Stimulated activated naive CD8-positive, alpha-beta T cell treated with anti-CD3 and anti-CD28 coated beads, Interleukin-15, amount 100 ng/mL, for 72 hours (primary cell): ENCODE measurements around the gene FAM83B.

Experiments
- ATAC-seq: fragments of 150-1000 bp; cut with Tn5 transposase; 2 replicates; pipeline ENCODE4 v1.10.0; 2021; ENCODE audit warnings: mild to moderate bottlenecking, moderate library complexity
- DNase-seq, 2 donors: peaks; one replicate each; pipeline ENCODE4 v3.0.0; 2021 to 2022
- H3K27ac Mint-ChIP-seq, 2 donors: one replicate each; pipeline ENCODE4 v1.8.0; 2022; ENCODE audit warnings: mild to moderate bottlenecking in 2 of 2, mixed read lengths in 2 of 2, moderate library complexity in 2 of 2
- H3K27me3 Mint-ChIP-seq: one replicate; pipeline ENCODE4 v1.8.0; 2022; ENCODE audit warnings: mixed read lengths
- H3K4me1 Mint-ChIP-seq: one replicate; pipeline ENCODE4 v1.8.0; 2022; ENCODE audit warnings: mild to moderate bottlenecking, mixed read lengths
- H3K4me3 Mint-ChIP-seq, 2 donors: one replicate each; pipeline ENCODE4 v1.8.0; 2022; ENCODE audit warnings: mild to moderate bottlenecking in 2 of 2, mixed read lengths in 2 of 2, moderate library complexity in 1 of 2
- H3K9me3 Mint-ChIP-seq, 2 donors: one replicate each; pipeline ENCODE4 v1.8.0; 2022; ENCODE audit warnings: mixed read lengths in 2 of 2

The FAM83B gene

DNA sequence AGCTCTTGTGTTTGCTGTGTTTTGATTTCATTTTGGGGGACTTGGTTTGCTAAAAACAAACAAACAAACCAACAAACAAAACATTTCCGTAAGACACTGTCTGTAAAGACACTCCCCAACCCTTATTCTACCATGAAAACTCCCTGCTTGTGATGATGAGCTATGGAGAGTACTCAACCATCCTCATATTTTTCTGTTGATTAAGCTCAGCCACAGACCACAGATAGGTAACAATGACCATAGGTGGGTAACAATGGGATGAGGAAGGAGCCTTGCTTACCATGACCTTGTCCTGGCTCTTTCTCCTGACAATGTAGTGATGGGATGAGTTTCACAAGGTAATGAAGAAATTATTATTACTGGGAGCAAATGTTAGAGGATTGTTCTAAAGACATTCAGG is 11.4 kb upstream of the FAM83B start:
- no peak overlapping the region for H3K4me3 Mint-ChIP-seq
- ATAC-seq (no peak), DNase-seq (no peak)
- H3K9me3 Mint-ChIP-seq, result peaks cover 3 to 29% of the 10 kb centered on the region in 2 donors
- no peaks in the 10 kb centered on the region for H3K4me1 Mint-ChIP-seq
- H3K27me3 Mint-ChIP-seq, result no peaks in the 10 kb centered on the region
- no peak overlapping the region for H3K27ac Mint-ChIP-seq

DNA sequence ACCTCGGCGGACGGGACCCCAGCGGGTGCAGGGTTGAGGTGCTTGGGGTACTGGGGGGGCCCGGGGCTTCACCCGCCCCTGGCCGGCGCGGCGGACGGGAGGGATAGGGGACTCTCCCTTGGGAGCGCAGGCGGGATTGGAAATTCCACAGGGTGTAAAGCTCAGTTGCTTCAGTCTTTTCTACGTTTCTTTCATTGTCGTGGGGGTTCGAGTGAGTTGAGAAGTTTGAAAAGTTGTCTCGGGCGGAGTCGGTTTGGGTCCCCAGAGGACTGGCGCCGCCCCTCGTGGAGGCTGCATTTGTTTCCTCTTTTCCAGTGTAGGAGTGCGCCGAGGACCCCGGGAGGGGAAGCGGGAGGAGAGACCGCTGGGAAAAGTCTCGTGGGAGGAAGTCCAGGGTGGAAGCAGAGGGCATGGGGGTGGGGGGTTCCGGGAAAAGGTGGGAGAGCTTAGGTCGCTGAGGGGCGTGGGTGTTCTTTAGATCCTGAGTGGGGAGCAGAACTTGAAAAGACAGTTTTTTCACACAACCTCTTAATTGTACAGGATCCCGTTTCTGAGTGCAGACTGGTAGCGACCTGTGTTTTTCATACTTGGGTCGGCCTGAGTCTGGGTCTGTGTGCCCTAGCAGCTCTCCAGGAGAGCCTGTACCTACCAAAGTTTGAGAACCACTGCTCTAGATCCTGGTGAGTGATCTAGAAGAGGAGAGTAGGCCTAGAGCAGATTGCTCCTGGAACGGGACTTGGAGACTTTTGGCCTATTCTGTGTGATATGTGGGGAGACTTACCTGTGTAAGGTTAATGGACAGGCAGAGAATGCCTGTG is 495 bp downstream of the FAM83B start:
- ATAC-seq, result peak; percentile 43
- Mint-ChIP-seq H3K4me3 (no peak overlapping the region), H3K4me1 (no peaks in the 10 kb centered on the region), H3K9me3 (peaks cover 17 to 26% of the 10 kb centered on the region in 2 donors), H3K27ac (no peak overlapping the region), H3K27me3 (peaks cover 34% of the 10 kb centered on the region)
- DNase-seq, result no peak

DNA sequence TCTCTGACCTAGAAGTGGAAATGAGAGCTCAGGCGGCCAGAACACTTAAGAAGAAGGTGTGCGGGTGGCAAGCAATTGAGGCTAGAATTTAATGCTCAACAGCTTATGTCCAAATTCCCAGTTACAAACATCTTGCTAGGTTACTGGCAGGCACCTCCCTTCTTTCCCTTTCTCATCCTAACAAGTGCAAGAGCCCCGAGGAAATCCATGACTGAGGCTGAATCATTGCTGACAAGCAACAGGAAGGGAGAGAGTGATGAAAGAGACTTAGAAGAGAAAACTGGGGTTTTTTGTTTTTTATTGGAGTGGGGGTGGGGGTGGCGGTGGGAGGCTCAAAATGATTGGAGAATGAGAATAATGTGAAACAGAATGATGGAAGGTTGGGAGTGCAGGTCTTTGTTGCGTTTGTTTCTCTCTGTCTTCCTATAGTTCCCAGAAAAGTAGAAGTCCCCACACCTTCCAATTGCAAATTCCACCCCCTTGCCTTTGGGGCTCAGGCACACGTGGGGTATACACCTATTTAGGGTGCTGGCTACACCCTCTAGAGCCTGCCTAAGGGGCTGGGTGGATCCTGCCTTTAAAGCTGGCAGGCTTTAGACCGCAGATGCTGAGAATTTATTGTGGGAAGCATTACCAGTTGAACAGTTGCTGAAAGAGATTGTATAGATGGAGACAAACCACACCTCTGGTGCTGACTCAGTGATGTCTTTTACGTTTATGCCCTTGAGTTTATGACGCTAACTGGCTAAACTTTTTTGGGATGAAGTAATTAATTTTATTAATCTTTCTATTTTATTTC is 1.4 kb downstream of the FAM83B start:
- H3K4me3 Mint-ChIP-seq, result no peak overlapping the region
- DNase-seq, result no peak

DNA sequence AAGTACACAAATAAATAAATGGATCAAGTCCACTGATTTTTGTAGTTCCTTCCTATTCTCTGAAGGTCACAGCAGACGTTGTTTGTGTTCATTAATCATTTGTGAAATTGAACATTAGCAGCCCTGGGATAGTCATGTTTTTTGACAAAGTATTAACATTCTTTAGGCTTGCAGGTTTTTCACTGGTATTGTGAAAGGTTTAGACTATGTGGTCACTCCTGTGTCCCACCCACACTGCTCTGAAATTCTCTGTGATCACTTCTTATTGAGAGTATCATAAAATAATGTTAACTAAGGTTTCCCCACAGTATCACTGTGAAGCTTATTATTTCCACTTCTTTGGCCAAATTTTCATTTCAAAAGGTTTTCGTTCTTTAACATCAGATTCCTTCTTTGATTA is 3.5 kb downstream of the FAM83B start:
- no peak for DNase-seq
- H3K4me1 Mint-ChIP-seq, result no peaks in the 10 kb centered on the region
- H3K9me3 Mint-ChIP-seq, result peaks cover 17 to 20% of the 10 kb centered on the region in 2 donors
- H3K27me3 Mint-ChIP-seq, result peaks cover 31% of the 10 kb centered on the region
- H3K27ac Mint-ChIP-seq, result no peak overlapping the region
- ATAC-seq, result no peak
- no peak overlapping the region for H3K4me3 Mint-ChIP-seq

More for the DNA sequence above, 1.4 kb downstream of the FAM83B start:
- H3K4me1 Mint-ChIP-seq, result no peaks in the 10 kb centered on the region
- peaks cover 17 to 26% of the 10 kb centered on the region in 2 donors for H3K9me3 Mint-ChIP-seq
- H3K27ac Mint-ChIP-seq, result no peak overlapping the region
- ATAC-seq, result no peak
- H3K27me3 Mint-ChIP-seq, result peaks cover 34% of the 10 kb centered on the region

DNA sequence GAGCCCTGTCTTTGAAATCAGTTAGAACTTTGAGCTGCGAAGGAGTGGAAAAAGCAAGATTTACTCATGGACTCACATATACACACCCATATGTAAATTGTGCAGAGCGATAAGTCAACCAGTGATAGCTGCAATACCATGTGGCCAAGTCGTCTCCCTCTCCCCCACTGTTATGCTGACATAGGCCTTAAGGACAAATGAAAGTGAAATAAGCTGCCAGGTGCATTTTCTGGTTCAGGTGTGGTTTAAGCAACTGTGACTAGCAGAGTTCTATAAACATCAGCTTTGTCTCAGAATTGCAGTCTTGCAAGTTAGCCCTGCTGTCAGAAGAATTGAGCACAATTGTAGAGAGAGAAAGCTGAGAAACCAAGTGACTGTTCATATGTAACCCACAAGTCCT is 9.6 kb downstream of the FAM83B start:
- ATAC-seq (no peak), DNase-seq (no peak)
- no peak overlapping the region for H3K4me3 Mint-ChIP-seq
- H3K9me3 Mint-ChIP-seq, result peaks cover 3 to 4% of the 10 kb centered on the region in 2 donors
- H3K27me3 Mint-ChIP-seq, result no peaks in the 10 kb centered on the region
- no peaks in the 10 kb centered on the region for H3K4me1 Mint-ChIP-seq
- H3K27ac Mint-ChIP-seq, result no peak overlapping the region

DNA sequence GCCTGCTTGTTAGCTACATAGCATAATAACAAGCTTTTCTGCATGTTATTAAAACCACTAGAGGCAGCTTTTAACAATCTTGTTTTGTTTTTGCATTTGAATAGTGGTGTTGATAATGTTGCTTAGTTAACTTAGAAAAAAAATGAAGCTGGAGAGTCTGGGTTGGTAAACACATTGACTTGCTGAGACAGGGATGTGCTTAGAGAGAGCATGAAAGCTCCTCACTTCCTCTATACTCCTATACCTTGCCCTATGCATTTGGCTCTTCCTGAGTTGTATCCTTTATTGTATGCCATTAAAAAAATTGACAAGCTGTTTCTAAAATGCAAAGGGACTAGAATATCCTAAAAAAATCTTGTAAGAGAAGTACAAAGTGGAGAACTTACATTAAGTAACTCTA is 13.6 kb downstream of the FAM83B start:
- Mint-ChIP-seq H3K27me3 (no peaks in the 10 kb centered on the region), H3K4me1 (no peaks in the 10 kb centered on the region), H3K4me3 (no peak overlapping the region), H3K9me3 (no peaks in the 10 kb centered on the region), H3K27ac (no peak overlapping the region)
- DNase-seq (no peak), ATAC-seq (no peak)

DNA sequence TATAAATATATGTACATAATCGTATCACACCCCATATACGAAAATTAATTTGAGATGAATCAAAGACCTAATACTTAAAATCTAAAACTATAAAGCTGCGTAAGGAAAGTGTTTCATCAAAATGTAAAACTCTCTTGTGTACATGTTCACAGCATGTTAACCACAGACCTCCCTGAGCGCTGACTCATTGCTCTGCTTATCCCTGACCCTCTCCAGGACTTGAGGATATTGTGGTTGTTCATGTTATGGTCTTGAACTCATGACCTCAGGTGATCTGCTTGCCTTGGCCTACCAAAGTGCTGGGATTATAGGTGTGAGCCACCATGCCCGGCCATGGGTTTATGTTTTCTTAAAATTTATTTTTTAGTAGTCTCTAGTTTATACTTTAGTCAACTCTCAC is 14.2 kb downstream of the FAM83B start:
- DNase-seq, result no peak
- Mint-ChIP-seq H3K27ac (no peak overlapping the region), H3K4me3 (no peak overlapping the region), H3K4me1 (no peaks in the 10 kb centered on the region), H3K9me3 (no peaks in the 10 kb centered on the region), H3K27me3 (no peaks in the 10 kb centered on the region)
- no peak for ATAC-seq

DNA sequence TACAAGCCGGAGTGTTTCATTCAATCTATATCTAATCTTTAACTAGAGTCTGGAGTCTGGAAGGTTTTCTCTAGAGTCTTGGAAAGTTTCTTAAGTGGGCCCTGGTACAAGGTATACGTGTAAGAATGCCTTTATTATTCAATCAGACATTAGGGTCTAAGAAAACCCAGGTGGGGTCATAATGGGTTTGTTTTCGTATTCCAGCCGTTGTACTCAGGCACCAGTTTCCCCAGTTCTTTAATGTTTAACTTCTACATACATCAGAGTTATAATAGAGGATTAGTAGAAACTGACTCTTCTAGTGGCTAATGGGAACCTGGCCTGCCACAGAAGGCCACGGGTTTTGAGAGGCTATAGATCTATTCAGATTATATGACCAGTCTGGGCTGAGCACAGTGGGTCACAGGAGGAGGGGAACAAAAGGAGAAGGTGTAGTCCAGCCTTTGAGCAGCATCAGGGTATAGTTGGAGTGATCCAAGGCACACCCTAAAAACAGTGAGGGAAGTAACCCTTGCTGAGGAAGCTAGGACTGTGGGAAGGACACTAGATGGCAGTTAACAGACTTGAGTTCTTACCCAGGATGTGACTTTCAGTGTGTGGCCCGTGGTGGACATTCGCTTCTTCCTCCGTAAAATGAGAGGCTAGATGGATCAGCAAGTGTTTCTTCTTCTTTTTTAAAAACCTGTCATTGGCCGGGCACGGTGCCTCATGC is 15.5 kb downstream of the FAM83B start:
- no peaks in the 10 kb centered on the region for H3K4me1 Mint-ChIP-seq
- H3K27me3 Mint-ChIP-seq, result no peaks in the 10 kb centered on the region
- no peak for DNase-seq
- no peak overlapping the region for H3K27ac Mint-ChIP-seq
- no peaks in the 10 kb centered on the region for H3K9me3 Mint-ChIP-seq
- ATAC-seq, result no peak
- H3K4me3 Mint-ChIP-seq, result no peak overlapping the region

DNA sequence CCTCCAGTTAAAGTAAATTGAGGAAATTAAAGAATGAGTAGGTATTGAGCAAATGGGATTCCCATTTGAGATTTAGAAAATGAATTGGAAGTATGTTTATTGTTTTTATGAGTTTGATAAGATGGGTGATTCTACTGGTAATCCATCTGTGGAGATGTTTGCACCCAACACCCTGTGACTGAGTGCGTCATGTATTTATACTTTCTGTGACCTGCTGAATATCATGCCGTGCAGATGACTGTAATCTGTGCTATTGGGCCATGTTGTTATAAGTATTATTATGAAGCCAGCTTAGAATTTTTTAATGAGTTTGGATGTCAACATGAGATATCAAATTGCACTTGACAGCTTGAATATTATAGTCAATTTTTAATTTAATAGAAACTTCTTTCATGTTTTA is 17.7 kb downstream of the FAM83B start:
- DNase-seq, result no peak
- Mint-ChIP-seq H3K9me3 (no peaks in the 10 kb centered on the region), H3K27ac (no peak overlapping the region), H3K27me3 (no peaks in the 10 kb centered on the region), H3K4me1 (no peaks in the 10 kb centered on the region), H3K4me3 (no peak overlapping the region)
- ATAC-seq, result no peak

DNA sequence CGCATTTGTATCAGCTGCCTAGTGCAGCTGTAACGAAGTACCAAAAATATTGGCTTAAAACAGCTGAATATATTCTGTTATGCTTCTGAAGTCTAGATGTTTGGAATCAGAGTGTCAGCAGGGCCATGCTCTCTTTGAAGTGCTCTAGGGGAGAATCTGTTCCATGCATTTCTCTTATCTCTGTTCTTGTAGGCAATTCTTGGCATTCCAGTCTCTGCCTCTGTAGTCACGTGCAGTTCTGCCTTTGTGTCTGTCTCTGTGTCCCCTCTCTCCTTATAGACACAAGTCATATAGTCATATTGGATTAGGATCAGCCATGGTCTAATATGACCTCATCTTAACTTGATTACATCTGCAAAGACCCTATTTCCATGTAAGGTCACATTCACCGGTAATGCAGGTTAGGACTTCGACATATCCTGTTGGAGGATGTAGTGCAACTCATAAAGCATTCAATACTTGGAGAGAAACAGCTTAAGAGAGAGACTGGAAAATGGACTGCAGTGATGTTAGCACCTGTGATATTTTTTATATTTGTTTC is 18.6 kb downstream of the FAM83B start:
- no peak for ATAC-seq
- H3K27ac Mint-ChIP-seq, result no peak overlapping the region
- no peaks in the 10 kb centered on the region for H3K4me1 Mint-ChIP-seq

DNA sequence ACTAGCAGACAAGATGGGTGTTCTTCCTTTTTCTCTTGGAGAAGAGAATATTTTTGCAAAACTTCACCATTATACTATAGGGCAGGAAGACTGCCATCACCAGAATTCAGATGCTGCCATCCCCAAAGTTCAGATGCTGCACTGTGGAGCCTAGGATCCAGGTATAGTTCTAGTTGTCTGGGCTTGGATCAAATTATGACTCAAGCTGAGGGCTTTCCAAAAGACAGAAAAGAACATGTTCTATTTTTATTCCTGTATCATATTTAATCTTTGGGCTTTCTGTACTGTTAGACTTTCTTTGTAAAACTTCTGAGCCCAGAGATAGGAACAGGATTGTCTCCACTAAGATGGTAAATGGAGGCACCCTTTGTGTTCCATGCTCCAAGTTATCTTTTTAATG is 22.0 kb downstream of the FAM83B start:
- DNase-seq (no peak), ATAC-seq (no peak)
- H3K4me3 Mint-ChIP-seq, result no peak overlapping the region
- no peaks in the 10 kb centered on the region for H3K9me3 Mint-ChIP-seq
- no peaks in the 10 kb centered on the region for H3K27me3 Mint-ChIP-seq
- no peaks in the 10 kb centered on the region for H3K4me1 Mint-ChIP-seq
- H3K27ac Mint-ChIP-seq, result no peak overlapping the region

More for the DNA sequence above, 18.6 kb downstream of the FAM83B start:
- H3K9me3 Mint-ChIP-seq, result no peaks in the 10 kb centered on the region
- no peaks in the 10 kb centered on the region for H3K27me3 Mint-ChIP-seq
- no peak for DNase-seq
- no peak overlapping the region for H3K4me3 Mint-ChIP-seq

DNA sequence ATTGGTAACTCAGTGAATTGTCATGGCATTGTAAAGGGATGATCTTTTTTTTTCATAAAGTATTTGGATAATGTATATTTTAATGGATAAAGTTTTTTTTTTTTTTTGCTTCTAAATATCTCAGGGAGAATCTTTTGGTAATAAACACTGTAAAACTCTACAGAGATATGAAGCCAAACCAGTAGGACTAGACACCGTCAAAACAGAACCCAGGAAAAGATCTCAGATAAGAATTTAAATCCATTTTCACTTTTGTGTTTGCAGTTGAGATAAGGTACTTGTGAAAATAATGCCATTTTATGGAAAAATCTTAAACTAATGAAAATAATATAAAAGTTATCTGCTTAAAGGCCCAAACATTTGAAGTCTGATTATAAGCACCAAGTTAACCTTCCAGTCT is 27.0 kb downstream of the FAM83B start:
- H3K4me3 Mint-ChIP-seq, result no peak overlapping the region
- H3K27ac Mint-ChIP-seq, result no peak overlapping the region
- no peak for DNase-seq
- H3K27me3 Mint-ChIP-seq, result no peaks in the 10 kb centered on the region
- no peak for ATAC-seq
- no peaks in the 10 kb centered on the region for H3K4me1 Mint-ChIP-seq
- H3K9me3 Mint-ChIP-seq, result no peaks in the 10 kb centered on the region

DNA sequence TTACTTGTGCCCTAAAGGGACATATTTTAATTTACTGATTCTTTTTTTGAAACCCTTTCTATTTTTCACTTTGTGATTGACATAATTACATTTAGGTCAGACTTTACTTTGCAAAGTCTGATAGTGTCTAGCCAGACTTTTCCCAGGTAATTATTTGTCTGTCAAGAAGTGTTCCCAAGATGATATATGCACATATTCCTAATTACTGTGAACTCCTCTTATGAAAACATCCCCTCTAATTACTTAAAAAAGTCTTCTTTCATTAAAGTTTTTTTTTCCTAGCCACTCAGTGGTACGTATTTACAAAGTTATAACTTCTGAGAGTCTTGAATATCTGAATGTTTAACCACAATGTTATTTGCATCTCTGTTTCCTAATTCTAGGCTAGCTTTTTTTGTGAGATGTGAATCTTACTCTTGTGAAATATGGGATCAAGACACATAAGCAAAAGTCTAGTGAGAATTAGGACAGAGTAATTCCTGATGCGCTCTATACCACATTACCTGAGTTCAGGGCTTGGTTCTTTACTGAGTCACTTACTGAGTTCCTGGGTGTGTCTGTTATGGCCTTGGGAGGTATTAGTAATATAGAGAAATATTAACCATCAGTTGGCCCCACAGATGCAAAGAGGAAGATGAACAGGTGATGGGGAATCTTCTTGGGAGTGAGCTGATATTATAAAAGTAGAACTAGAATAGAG is 27.9 kb downstream of the FAM83B start:
- ATAC-seq (no peak), DNase-seq (no peak)
- no peak overlapping the region for H3K4me3 Mint-ChIP-seq

DNA sequence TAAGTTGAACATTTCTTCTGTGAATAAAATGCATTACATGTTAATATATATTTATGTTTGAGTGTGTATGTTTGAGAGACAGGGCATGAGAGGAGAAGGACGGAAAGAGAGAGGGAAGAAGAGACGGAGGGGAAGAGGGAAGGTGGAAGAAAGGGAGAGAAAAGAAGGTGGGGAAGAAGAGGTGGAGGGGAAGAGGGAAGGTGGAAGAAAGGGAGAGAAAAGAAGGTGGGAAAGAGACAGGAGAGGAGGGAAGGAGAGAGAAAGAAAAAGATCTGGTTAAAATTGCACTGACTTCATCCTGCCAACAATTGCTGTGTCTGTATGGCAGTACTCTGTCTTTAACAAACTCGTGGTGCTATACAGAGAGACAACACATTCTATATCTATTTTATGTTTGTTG is 29.0 kb downstream of the FAM83B start:
- no peak for ATAC-seq

More for the DNA sequence above, 27.9 kb downstream of the FAM83B start:
- no peaks in the 10 kb centered on the region for H3K9me3 Mint-ChIP-seq
- H3K27me3 Mint-ChIP-seq, result no peaks in the 10 kb centered on the region
- no peak overlapping the region for H3K27ac Mint-ChIP-seq
- H3K4me1 Mint-ChIP-seq, result no peaks in the 10 kb centered on the region

DNA sequence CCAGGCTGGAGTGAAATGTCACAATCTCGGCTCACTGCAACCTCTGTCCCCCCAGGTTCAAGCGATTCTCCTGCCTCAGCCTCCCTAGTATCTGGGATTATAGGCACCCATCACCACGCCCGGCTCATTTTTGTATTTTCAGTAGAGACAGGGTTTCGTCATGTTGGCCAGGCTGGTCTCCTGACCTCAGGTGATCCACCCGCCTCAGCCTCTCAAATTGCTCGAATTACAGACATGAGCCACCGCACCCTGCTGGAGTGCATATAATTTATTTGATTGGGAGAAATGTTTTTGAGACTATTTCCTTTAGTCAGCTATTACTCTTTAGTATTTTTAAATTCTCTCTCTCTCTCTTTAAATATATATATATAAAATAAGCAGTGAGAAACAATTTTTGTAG is 29.8 kb downstream of the FAM83B start:
- ATAC-seq (no peak), DNase-seq (no peak)
- Mint-ChIP-seq H3K4me3 (no peak overlapping the region), H3K27ac (no peak overlapping the region), H3K9me3 (no peaks in the 10 kb centered on the region), H3K4me1 (no peaks in the 10 kb centered on the region), H3K27me3 (no peaks in the 10 kb centered on the region)

More for the DNA sequence above, 29.0 kb downstream of the FAM83B start:
- Mint-ChIP-seq H3K4me3 (no peak overlapping the region), H3K27me3 (no peaks in the 10 kb centered on the region), H3K9me3 (no peaks in the 10 kb centered on the region), H3K4me1 (no peaks in the 10 kb centered on the region), H3K27ac (no peak overlapping the region)
- no peak for DNase-seq
